Trophoblast cell (in vitro differentiated cells and primary cell): ENCODE measurements around the gene PPP2R2C.

Experiments
- DNase-seq, 2 donors: peaks; one replicate each; pipeline ENCODE4 v3.0.0-alpha.2; 2016
- H2AFZ ChIP-seq: 2 replicates; pipeline ENCODE4 v1.6.1; 2013; ENCODE audit warnings: low read length, moderate library complexity, mild to moderate bottlenecking; ENCODE audit not compliant: insufficient read depth, poor library complexity
- H2AK5ac ChIP-seq: 2 replicates; pipeline ENCODE4 v1.6.1; 2013; ENCODE audit warnings: mild to moderate bottlenecking, low read length
- H2BK120ac ChIP-seq: 2 replicates; pipeline ENCODE4 v1.6.1; 2013; ENCODE audit warnings: low read length, mild to moderate bottlenecking, moderate library complexity; ENCODE audit not compliant: insufficient read depth, poor library complexity
- H2BK12ac ChIP-seq: 2 replicates; pipeline ENCODE4 v1.6.1; 2013; ENCODE audit warnings: mild to moderate bottlenecking, low read length, moderate library complexity
- H2BK5ac ChIP-seq: 2 replicates; pipeline ENCODE4 v1.6.1; 2013; ENCODE audit warnings: low read length, low read depth, moderate library complexity, mild to moderate bottlenecking; ENCODE audit not compliant: poor library complexity
- H3K14ac ChIP-seq: 2 replicates; pipeline ENCODE4 v1.6.1; 2013; ENCODE audit warnings: mild to moderate bottlenecking, low read length
- H3K18ac ChIP-seq: 2 replicates; pipeline ENCODE4 v1.6.1; 2013; ENCODE audit warnings: mild to moderate bottlenecking, low read length
- H3K23ac ChIP-seq: 2 replicates; pipeline ENCODE4 v1.6.1; 2013; ENCODE audit warnings: low read length
- H3K27ac ChIP-seq: 2 replicates; pipeline ENCODE4 v1.5.1; 2013; ENCODE audit warnings: low read depth, mild to moderate bottlenecking, inconsistent platforms, low read length, moderate library complexity
- H3K27me3 ChIP-seq: 2 replicates; pipeline ENCODE4 v1.6.1; 2013; ENCODE audit warnings: inconsistent platforms, mild to moderate bottlenecking, low read length, moderate library complexity; ENCODE audit not compliant: insufficient read depth
- H3K36me3 ChIP-seq, 2 experiments: 1 replicate in 1 of 2; 2 replicates in 1 of 2; pipeline ENCODE4 v1.6.1; 2013; ENCODE audit warnings: low read length in 2 of 2, mild to moderate bottlenecking in 2 of 2, moderate library complexity in 1 of 2; ENCODE audit not compliant: insufficient read depth in 2 of 2, control insufficient read depth in 1 of 2
- H3K4ac ChIP-seq: 2 replicates; pipeline ENCODE4 v1.6.1; 2013; ENCODE audit warnings: low read depth, mild to moderate bottlenecking, low read length, moderate library complexity
- H3K4me1 ChIP-seq, 2 experiments: 1 replicate in 1 of 2; 2 replicates in 1 of 2; pipeline ENCODE4 v1.6.1; 2013; ENCODE audit warnings: low read length in 2 of 2, mild to moderate bottlenecking in 2 of 2, moderate library complexity in 1 of 2; ENCODE audit not compliant: insufficient read depth in 2 of 2, control insufficient read depth in 1 of 2
- H3K4me2 ChIP-seq: 2 replicates; pipeline ENCODE4 v1.6.1; 2013; ENCODE audit warnings: inconsistent platforms, mild to moderate bottlenecking, low read length, moderate library complexity
- H3K4me3 ChIP-seq: 2 replicates; pipeline ENCODE4 v1.5.1; 2013; ENCODE audit warnings: mild to moderate bottlenecking, low read depth, low read length, inconsistent platforms
- H3K79me1 ChIP-seq: one replicate; pipeline ENCODE4 v1.6.1; 2013; ENCODE audit warnings: low read length
- H3K79me2 ChIP-seq: 2 replicates; pipeline ENCODE4 v1.6.1; 2013; ENCODE audit warnings: low read length, mild to moderate bottlenecking; ENCODE audit not compliant: control insufficient read depth, insufficient read depth, poor library complexity
- H3K9ac ChIP-seq: 2 replicates; pipeline ENCODE4 v1.6.1; 2013; ENCODE audit warnings: mild to moderate bottlenecking, low read length
- H3K9me3 ChIP-seq: 2 replicates; pipeline ENCODE4 v1.6.1; 2013; ENCODE audit warnings: low read depth, mild to moderate bottlenecking, control low read depth, inconsistent platforms, low read length; ENCODE audit not compliant: insufficient read depth
- H4K12ac ChIP-seq: 2 replicates; pipeline ENCODE4 v1.6.1; 2013; ENCODE audit warnings: low read depth, mild to moderate bottlenecking, low read length, moderate library complexity
- H4K8ac ChIP-seq: 2 replicates; pipeline ENCODE4 v1.6.1; 2013; ENCODE audit warnings: low read depth, mild to moderate bottlenecking, low read length, moderate library complexity
- H4K91ac ChIP-seq: one replicate; pipeline ENCODE4 v1.6.1; 2013; ENCODE audit warnings: low read depth, mild to moderate bottlenecking, low read length, moderate library complexity
- WGBS: extraction: QIAGEN DNeasy Blood & Tissue Kit; methylation state at CpG from one replicate; pipeline ENCODE4 v1.1.7; 2013; ENCODE audit warnings: missing lambda C conversion rate; ENCODE audit not compliant: insufficient read length, insufficient coverage; ENCODE audit errors: extremely low coverage; 5-methylcytosine and 5-hydroxymethylcytosine counted together

The PPP2R2C gene

DNA sequence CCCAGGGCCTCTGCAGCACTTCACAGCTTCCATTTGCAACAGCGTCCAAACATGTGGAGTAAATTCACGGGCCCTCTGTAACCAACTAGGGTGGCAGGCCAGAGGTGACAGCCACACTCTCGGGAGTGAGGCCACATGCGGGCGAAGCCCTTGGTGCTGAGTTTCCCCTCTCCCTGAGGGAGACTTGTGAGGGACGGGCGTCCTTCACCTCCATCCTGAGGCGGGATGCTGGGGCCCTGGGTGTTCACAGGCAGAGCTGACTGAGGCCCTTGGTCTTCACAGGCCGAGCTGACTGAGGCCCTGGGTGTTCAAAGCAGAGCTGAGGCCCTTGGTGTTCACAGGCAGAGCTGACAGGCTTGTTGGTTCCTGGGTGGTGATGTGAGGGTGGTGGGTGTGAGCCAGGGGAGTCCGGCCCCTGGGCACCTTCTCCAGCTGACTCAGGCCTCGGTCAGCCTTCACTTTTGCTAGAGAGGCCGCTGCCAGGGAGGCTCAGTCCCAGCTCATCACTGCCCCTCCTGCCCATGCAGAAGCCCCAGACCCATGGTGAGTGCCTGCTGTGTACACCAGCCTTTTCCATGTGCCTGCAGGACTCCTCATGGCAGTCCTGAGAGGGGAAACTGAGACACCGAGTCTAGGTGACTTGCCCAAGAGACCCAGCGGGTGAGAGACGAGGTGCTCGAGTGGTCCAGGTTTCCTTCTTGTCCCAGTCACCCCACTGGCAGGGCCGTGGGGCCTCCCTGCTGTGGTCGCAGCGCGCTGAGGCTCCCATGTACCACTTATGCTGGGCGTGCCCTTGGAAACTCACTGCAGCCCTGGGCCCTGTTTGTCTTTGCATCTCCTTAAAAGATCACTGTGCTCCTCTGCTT lies 194.2 kb downstream of the PPP2R2C start:
- peaks cover 7% of the 10 kb centered on the region for H3K9me3 ChIP-seq
- no peak overlapping the region for H2BK5ac ChIP-seq
- peak overlapping the region; percentile 18 for H2AFZ ChIP-seq
- H3K4me1 ChIP-seq: peaks cover 3 to 10% of the 10 kb centered on the region in 2 experiments
- no peak overlapping the region for H3K9ac ChIP-seq
- no peak overlapping the region for H4K91ac ChIP-seq
- no peaks in the 10 kb centered on the region for H3K79me1 ChIP-seq
- H3K23ac ChIP-seq: no peak overlapping the region
- WGBS: no CpG with 5 or more reads among the region's 21 CpGs
- no peak for DNase-seq
- no peak overlapping the region for H3K18ac ChIP-seq
- no peak overlapping the region for H3K14ac ChIP-seq
- no peak overlapping the region for H3K4ac ChIP-seq
- H3K27ac ChIP-seq: no peak overlapping the region
- no peaks in the 10 kb centered on the region for H3K27me3 ChIP-seq
- no peak overlapping the region for H4K12ac ChIP-seq
- H3K79me2 ChIP-seq: no peaks in the 10 kb centered on the region
- no peak overlapping the region for H3K4me2 ChIP-seq
- H4K8ac ChIP-seq: no peak overlapping the region
- H2BK12ac ChIP-seq: no peak overlapping the region
- H3K36me3 ChIP-seq: peaks cover 44 to 64% of the 10 kb centered on the region in 2 experiments
- no peak overlapping the region for H2BK120ac ChIP-seq
- H2AK5ac ChIP-seq: no peak overlapping the region
- no peak overlapping the region for H3K4me3 ChIP-seq

DNA sequence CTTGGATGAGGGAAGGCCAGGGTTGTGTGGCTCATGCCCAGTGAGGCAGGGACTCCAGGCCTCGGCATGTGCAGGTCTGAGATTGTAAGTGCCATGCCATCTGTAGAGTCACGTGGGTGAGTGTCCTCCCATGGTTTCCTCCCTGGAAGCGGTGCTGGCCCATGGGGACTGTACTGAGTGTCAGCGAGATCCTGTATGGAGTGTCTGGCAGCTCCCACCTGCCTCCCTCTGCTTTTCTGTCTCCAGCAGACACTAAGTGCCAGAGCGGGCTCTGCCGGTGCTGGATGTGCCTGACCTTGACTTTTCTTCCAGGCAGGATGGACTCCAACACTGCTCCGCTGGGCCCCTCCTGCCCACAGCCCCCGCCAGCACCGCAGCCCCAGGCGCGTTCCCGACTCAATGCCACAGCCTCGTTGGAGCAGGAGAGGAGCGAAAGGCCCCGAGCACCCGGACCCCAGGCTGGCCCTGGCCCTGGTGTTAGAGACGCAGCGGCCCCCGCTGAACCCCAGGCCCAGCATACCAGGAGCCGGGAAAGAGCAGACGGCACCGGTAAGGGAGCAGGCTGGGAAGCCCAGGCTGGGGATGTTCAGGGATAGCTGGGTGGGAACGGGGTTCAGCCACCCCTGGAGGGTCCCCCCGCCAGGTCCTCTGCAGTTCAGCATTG lies 195.1 kb downstream of the PPP2R2C start:
- no peak overlapping the region for H3K27ac ChIP-seq
- peaks cover 4% of the 10 kb centered on the region for H3K79me1 ChIP-seq
- H4K12ac ChIP-seq: no peak overlapping the region
- no peak overlapping the region for H3K23ac ChIP-seq
- H3K18ac ChIP-seq: no peak overlapping the region
- peaks cover 10 to 17% of the 10 kb centered on the region in 2 experiments for H3K4me1 ChIP-seq
- no peak for DNase-seq
- H3K9me3 ChIP-seq: peaks cover 7% of the 10 kb centered on the region
- no peak overlapping the region for H3K4ac ChIP-seq
- no peak overlapping the region for H2BK12ac ChIP-seq
- H4K8ac ChIP-seq: no peak overlapping the region
- H2AFZ ChIP-seq: peak overlapping the region; percentile 23
- H3K9ac ChIP-seq: no peak overlapping the region
- H3K4me2 ChIP-seq: no peak overlapping the region
- H3K36me3 ChIP-seq: peaks cover 38 to 57% of the 10 kb centered on the region in 2 experiments
- no peak overlapping the region for H2AK5ac ChIP-seq
- H3K14ac ChIP-seq: no peak overlapping the region
- no peak overlapping the region for H4K91ac ChIP-seq
- H3K4me3 ChIP-seq: no peak overlapping the region
- no peaks in the 10 kb centered on the region for H3K27me3 ChIP-seq
- no peak overlapping the region for H2BK5ac ChIP-seq
- no CpG with 5 or more reads among the region's 24 CpGs for WGBS
- no peaks in the 10 kb centered on the region for H3K79me2 ChIP-seq
- H2BK120ac ChIP-seq: no peak overlapping the region

DNA sequence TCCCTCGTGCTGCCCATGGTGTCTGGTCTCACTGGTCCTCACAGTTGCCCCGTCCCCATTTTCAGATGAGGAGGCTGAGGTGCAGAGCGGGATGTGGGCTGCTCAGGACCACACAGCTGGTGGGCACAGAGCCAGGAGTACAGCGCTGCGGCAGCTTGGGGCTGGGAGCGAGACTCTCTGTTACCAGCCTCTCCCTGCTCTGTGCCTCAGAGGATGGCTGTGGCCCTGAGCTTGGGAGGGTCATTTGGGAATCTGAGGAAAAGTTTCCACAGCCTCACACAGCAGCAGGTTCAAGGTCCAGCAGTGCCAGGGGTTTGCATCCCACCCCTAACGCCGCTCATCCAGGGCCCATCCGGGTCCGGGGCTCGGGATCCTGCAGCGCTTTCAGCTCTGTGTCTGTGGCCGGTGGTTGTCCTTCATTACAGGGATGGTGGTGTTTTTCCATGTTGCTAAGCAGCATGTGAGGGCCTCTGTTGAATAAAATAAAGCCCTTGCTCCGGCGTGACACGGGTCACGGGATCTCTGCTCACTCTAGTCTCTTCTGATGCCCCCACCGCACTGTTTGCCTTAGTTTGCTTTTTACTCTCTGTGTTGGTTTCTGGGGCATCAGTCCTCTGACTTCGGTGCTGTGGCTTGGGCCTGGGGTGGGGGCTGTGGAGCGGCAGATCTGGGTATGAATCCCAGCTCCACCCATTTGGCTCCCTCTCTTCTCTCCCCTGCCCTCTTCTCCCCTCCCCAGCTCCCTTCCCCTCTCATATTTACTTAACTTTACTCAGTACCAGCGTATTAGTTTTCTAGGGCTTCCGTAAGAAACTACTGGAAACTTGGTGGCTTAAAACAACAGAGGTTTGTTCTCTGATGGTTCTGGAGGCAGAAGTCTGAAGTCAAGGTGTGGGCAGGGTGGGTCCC lies 196.3 kb downstream of the PPP2R2C start:
- H3K27ac ChIP-seq: no peak overlapping the region
- no peaks in the 10 kb centered on the region for H3K27me3 ChIP-seq
- H3K23ac ChIP-seq: no peak overlapping the region
- H4K12ac ChIP-seq: no peak overlapping the region
- peaks cover 4% of the 10 kb centered on the region for H3K79me1 ChIP-seq
- H4K8ac ChIP-seq: no peak overlapping the region
- no peak overlapping the region for H2BK5ac ChIP-seq
- H3K36me3 ChIP-seq: peaks cover 27 to 46% of the 10 kb centered on the region in 2 experiments
- H2AK5ac ChIP-seq: no peak overlapping the region
- no peak overlapping the region for H3K4me3 ChIP-seq
- no peak overlapping the region for H3K9ac ChIP-seq
- no peak overlapping the region for H4K91ac ChIP-seq
- no peak overlapping the region for H3K4me2 ChIP-seq
- H3K4me1 ChIP-seq: peaks cover 17 to 28% of the 10 kb centered on the region in 2 experiments
- no peak overlapping the region for H2AFZ ChIP-seq
- H3K14ac ChIP-seq: no peak overlapping the region
- H3K9me3 ChIP-seq: peaks cover 3% of the 10 kb centered on the region
- H3K4ac ChIP-seq: peak overlapping the region; percentile 38
- WGBS: no CpG with 5 or more reads among the region's 22 CpGs
- H2BK12ac ChIP-seq: no peak overlapping the region
- no peak overlapping the region for H2BK120ac ChIP-seq
- peak overlapping the region; percentile 39 for H3K18ac ChIP-seq
- H3K79me2 ChIP-seq: no peaks in the 10 kb centered on the region
- no peak for DNase-seq

DNA sequence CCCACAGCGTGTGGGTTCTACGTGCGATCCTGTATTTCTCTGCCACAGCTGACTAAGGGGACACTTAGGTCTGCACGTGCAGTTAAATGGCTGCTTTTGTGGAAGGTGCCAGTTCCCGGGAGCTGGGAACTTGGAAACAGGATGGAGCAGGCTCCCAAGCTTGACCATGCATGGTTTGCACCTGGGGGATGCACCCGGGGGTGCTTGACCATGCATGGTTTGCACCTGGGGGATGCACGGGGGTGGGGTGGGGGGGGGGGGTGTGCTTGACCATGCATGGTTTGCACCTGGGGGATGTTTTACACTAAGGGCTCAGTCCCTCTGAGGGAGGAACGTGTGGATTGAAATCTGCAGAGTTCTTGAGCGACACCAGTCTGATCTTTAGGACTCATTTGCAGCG lies 197.1 kb downstream of the PPP2R2C start:
- no peak overlapping the region for H2BK5ac ChIP-seq
- no peak overlapping the region for H3K4me2 ChIP-seq
- H4K12ac ChIP-seq: no peak overlapping the region
- H4K8ac ChIP-seq: no peak overlapping the region
- no peak overlapping the region for H3K18ac ChIP-seq
- H3K9me3 ChIP-seq: peaks cover 3% of the 10 kb centered on the region
- no peaks in the 10 kb centered on the region for H3K27me3 ChIP-seq
- no peak overlapping the region for H3K9ac ChIP-seq
- no peak overlapping the region for H3K14ac ChIP-seq
- no peak overlapping the region for H2AK5ac ChIP-seq
- peaks cover 22 to 39% of the 10 kb centered on the region in 2 experiments for H3K36me3 ChIP-seq
- no peak for DNase-seq
- no peak overlapping the region for H2BK12ac ChIP-seq
- no peak overlapping the region for H4K91ac ChIP-seq
- peak overlapping the region; percentile 19 for H3K4ac ChIP-seq
- peaks cover 5% of the 10 kb centered on the region for H3K79me1 ChIP-seq
- H2BK120ac ChIP-seq: no peak overlapping the region
- H2AFZ ChIP-seq: no peak overlapping the region
- H3K4me3 ChIP-seq: no peak overlapping the region
- no peaks in the 10 kb centered on the region for H3K79me2 ChIP-seq
- WGBS: no CpG with 5 or more reads among the region's 10 CpGs
- H3K27ac ChIP-seq: no peak overlapping the region
- H3K4me1 ChIP-seq: peaks cover 24 to 34% of the 10 kb centered on the region in 2 experiments
- no peak overlapping the region for H3K23ac ChIP-seq
